NOMO-1 treated with DMSO at 0.1 percent for 48 hours (cell line): ENCODE results near the gene PCAT6.

Experiments
- DNase-seq: peaks from one replicate; lab custom pipeline; 2025; ENCODE audit not compliant: unreplicated experiment; lab: John Stamatoyannopoulos, UW

PCAT6 gene

GRCh38 chr1:202844259-202844658 is 33.5 kb downstream of the PCAT6 start:
- no peak for DNase-seq

GRCh38 chr1:202844935-202845334 is 34.2 kb downstream of the PCAT6 start:
- no peak for DNase-seq

GRCh38 chr1:202848191-202848542 is 37.4 kb downstream of the PCAT6 start:
- DNase-seq: no peak

- DNase-seq: no peak
Measured at GRCh38 chr1:202850593-202851362, 40.0 kb downstream of the PCAT6 start.

GRCh38 chr1:202852163-202852904 is 41.6 kb downstream of the PCAT6 start:
- peak; percentile 39 for DNase-seq

- no peak for DNase-seq
Measured at GRCh38 chr1:202854787-202855186, 44.0 kb downstream of the PCAT6 start.

GRCh38 chr1:202856014-202856413 is 45.3 kb downstream of the PCAT6 start:
- peak; percentile 52 for DNase-seq

- DNase-seq: no peak
Measured at GRCh38 chr1:202857136-202857610, 46.4 kb downstream of the PCAT6 start.

GRCh38 chr1:202858331-202858730 is 47.6 kb downstream of the PCAT6 start:
- peak; percentile 31 for DNase-seq

- DNase-seq: no peak
Measured at GRCh38 chr1:202858789-202859414, 48.1 kb downstream of the PCAT6 start.

- DNase-seq: no peak
Measured at GRCh38 chr1:202860744-202861419, 50.1 kb downstream of the PCAT6 start.
